HG02943 (cell line): ENCODE measurements around the gene CENPP.

Experiments
- ATAC-seq: cut with Tn5 transposase; IDR thresholded peaks from one replicate; pipeline ENCODE4 v1.9.1; 2021; ENCODE audit warnings: mild to moderate bottlenecking, low read depth, moderate library complexity; ENCODE audit not compliant: unreplicated experiment

Gene CENPP

GRCh38 chr9:92501671-92502393, 176.1 kb downstream of the CENPP start:
- no peak for ATAC-seq

GRCh38 chr9:92503156-92503555, 177.4 kb downstream of the CENPP start:
- ATAC-seq, result no peak

GRCh38 chr9:92504881-92505280, 179.1 kb downstream of the CENPP start:
- ATAC-seq, result no peak

- no peak for ATAC-seq
These were observed 180.6 kb downstream of the CENPP start for GRCh38 chr9:92506184-92506857.

- no peak for ATAC-seq
These were observed 181.3 kb downstream of the CENPP start for GRCh38 chr9:92507005-92507404.

- ATAC-seq, result no peak
These were observed 181.7 kb downstream of the CENPP start for GRCh38 chr9:92507496-92507895.

GRCh38 chr9:92508018-92508820, 182.5 kb downstream of the CENPP start:
- ATAC-seq, result no peak

GRCh38 chr9:92509050-92509449, 183.3 kb downstream of the CENPP start:
- ATAC-seq, result no peak

- ATAC-seq, result no peak
These were observed 185.0 kb downstream of the CENPP start for GRCh38 chr9:92510747-92511146.

- no peak for ATAC-seq
These were observed 186.9 kb downstream of the CENPP start for GRCh38 chr9:92512622-92513021.

- ATAC-seq, result no peak
These were observed 187.6 kb downstream of the CENPP start for GRCh38 chr9:92513349-92513748.

- ATAC-seq, result no peak
These were observed 188.9 kb downstream of the CENPP start for GRCh38 chr9:92514635-92515034.

GRCh38 chr9:92516521-92516920, 190.8 kb downstream of the CENPP start:
- no peak for ATAC-seq

- ATAC-seq, result no peak
These were observed 191.3 kb downstream of the CENPP start for GRCh38 chr9:92517046-92517445.

GRCh38 chr9:92518199-92518598, 192.4 kb downstream of the CENPP start:
- ATAC-seq, result no peak

- ATAC-seq, result no peak
These were observed 195.1 kb downstream of the CENPP start for GRCh38 chr9:92520837-92521236.

GRCh38 chr9:92522983-92523970, 197.5 kb downstream of the CENPP start:
- ATAC-seq, result no peak

- no peak for ATAC-seq
These were observed 199.1 kb downstream of the CENPP start for GRCh38 chr9:92524881-92525280.

GRCh38 chr9:92525306-92525705, 199.6 kb downstream of the CENPP start:
- ATAC-seq, result no peak

GRCh38 chr9:92527291-92527828, 201.6 kb downstream of the CENPP start:
- no peak for ATAC-seq
